A549 (cell line): ENCODE measurements around the gene PAK1. TPM values are rescaled to one million over a fixed set of nuclear protein-coding genes. Genes with fewer than 3 reads are reported as not detected.

Source experiments
- ATAC-seq, 2 experiments: fragments of 200-7000 bp in 1 of 2; fragments of >200 bp in 1 of 2; cut with Nextera tagmentation in 1 of 2; cut with Tn5 transposase in 1 of 2; 3 replicates each; pipeline versions ENCODE4 v1.8.0 to v1.9.1; 2018 to 2020; ENCODE audit warnings: mild to moderate bottlenecking in 1 of 2, moderate library complexity in 1 of 2
- CTCF ChIA-PET: fragments of 300-600 bp; sonication (Branson Sonifier 250); formaldehyde crosslinking; extraction: SDS; loops from one replicate; lab custom pipeline; 2021; ENCODE audit warnings: antibody characterized with exemption, inconsistent platforms; lab: Yijun Ruan, JAX
- POLR2A ChIA-PET: fragments of 350-600 bp; formaldehyde crosslinking; extraction: SDS; loops from one replicate; lab custom pipeline; 2021; ENCODE audit warnings: antibody characterized with exemption, inconsistent platforms; lab: Yijun Ruan, JAX
- DNase-seq, 2 experiments: peaks; one replicate each; pipeline versions ENCODE4 v3.0.0 to v3.0.0-alpha.2; 2011 to 2016; ENCODE audit warnings: low read depth in 1 of 2, low spot score in 1 of 2
- FAIRE-seq: peaks from 2 replicates; lab custom pipeline; 2011; peaks lifted over from hg19 to GRCh38; lab: Jason Lieb, UNC
- H3K27ac ChIP-seq, 2 experiments: fragments of >200 bp; sonication (Bioruptor Twin); formaldehyde crosslinking; 3 replicates each; pipeline ENCODE4 v1.5.1; 2016 to 2017
- H3K4me1 ChIP-seq: fragments of >200 bp; sonication (Bioruptor Twin); formaldehyde crosslinking; 3 replicates; pipeline ENCODE4 v1.6.1; 2016
- H3K4me2 ChIP-seq: fragments of >200 bp; sonication (Bioruptor Twin); formaldehyde crosslinking; 3 replicates; pipeline ENCODE4 v1.6.1; 2016
- H3K4me3 ChIP-seq: fragments of >200 bp; sonication (Bioruptor Twin); formaldehyde crosslinking; 3 replicates; pipeline ENCODE4 v1.5.1; 2016
- H3K9me3 ChIP-seq: fragments of >200 bp; sonication (Bioruptor Twin); formaldehyde crosslinking; 3 replicates; pipeline ENCODE4 v1.6.1; 2016
- CBX2 ChIP-seq: fragments of 200-600 bp; sonication (generic); IDR thresholded peaks from 2 replicates; pipeline ENCODE4 v1.6.1; 2016; ENCODE audit warnings: low read depth, mild to moderate bottlenecking, borderline replicate concordance
- CBX8 ChIP-seq: fragments of 200-600 bp; sonication (generic); IDR thresholded peaks from 2 replicates; pipeline ENCODE4 v1.6.1; 2016
- CEBPB ChIP-seq, 2 experiments: fragments of >200 bp in 1 of 2; sonication (Bioruptor Twin) in 1 of 2; formaldehyde crosslinking in 1 of 2; IDR thresholded peaks; 2 replicates each; pipeline ENCODE4 v1.6.1; 2012 to 2016
- CHD4 ChIP-seq: fragments of 200-600 bp; sonication (generic); IDR thresholded peaks from 2 replicates; pipeline ENCODE4 v1.6.1; 2016; ENCODE audit warnings: antibody characterized with exemption, mild to moderate bottlenecking, borderline replicate concordance
- ESRRA ChIP-seq: fragments of 150-350 bp; IDR thresholded peaks from 2 replicates; pipeline ENCODE4 v1.6.1; 2014; ENCODE audit warnings: mild to moderate bottlenecking, low read length, borderline replicate concordance
- FOSL2 ChIP-seq, 2 experiments: fragments of 450-650 bp in 1 of 2; fragments of >200 bp in 1 of 2; sonication (Bioruptor Twin) in 1 of 2; formaldehyde crosslinking; IDR thresholded peaks; 2 replicates each; pipeline versions ENCODE4 v1.5.0 to v1.6.1; 2016 to 2020; ENCODE audit warnings: mild to moderate bottlenecking in 1 of 2, moderate library complexity in 1 of 2
- FOXS1 ChIP-seq: fragments of 250-450 bp; sonication (Bioruptor Pico); IDR thresholded peaks from 2 replicates; pipeline ENCODE4 v1.5.0; 2020; ENCODE audit warnings: mild to moderate bottlenecking, moderate library complexity
- GATA3 ChIP-seq: IDR thresholded peaks from 2 replicates; pipeline ENCODE4 v1.6.1; 2012; ENCODE audit warnings: borderline replicate concordance
- HEYL ChIP-seq: fragments of 250-450 bp; sonication (Bioruptor Pico); IDR thresholded peaks from 2 replicates; pipeline ENCODE4 v1.8.0; 2021; ENCODE audit warnings: mild to moderate bottlenecking, moderate library complexity
- HOXB5 ChIP-seq: fragments of 250-450 bp; sonication (Bioruptor Pico); IDR thresholded peaks from 2 replicates; pipeline ENCODE4 v1.5.0; 2020; ENCODE audit warnings: mild to moderate bottlenecking, moderate library complexity
- JUN ChIP-seq, 2 experiments: fragments of >200 bp; sonication (Bioruptor Twin); formaldehyde crosslinking; IDR thresholded peaks; 2 replicates in 1 of 2; 3 replicates in 1 of 2; pipeline ENCODE4 v1.6.1; 2016 to 2017
- JUNB ChIP-seq: fragments of >200 bp; sonication (Bioruptor Twin); formaldehyde crosslinking; IDR thresholded peaks from 2 replicates; pipeline ENCODE4 v1.6.1; 2016
- KDM5A ChIP-seq: fragments of 200-600 bp; sonication (generic); IDR thresholded peaks from 2 replicates; pipeline ENCODE4 v1.6.1; 2016; ENCODE audit warnings: antibody characterized with exemption, mild to moderate bottlenecking
- MAFK ChIP-seq: fragments of 450-650 bp; IDR thresholded peaks from 2 replicates; pipeline ENCODE4 v1.6.1; 2014; ENCODE audit not compliant: partially characterized antibody
- NFE2L2 ChIP-seq: fragments of 150-350 bp; conservative IDR thresholded peaks from 2 replicates; pipeline ENCODE4 v1.6.1; 2014; ENCODE audit warnings: low read length
- NPAS2 ChIP-seq: fragments of 250-450 bp; sonication (Bioruptor Pico); IDR thresholded peaks from 2 replicates; pipeline ENCODE4 v1.8.0; 2022; ENCODE audit warnings: mild to moderate bottlenecking, moderate library complexity, borderline replicate concordance
- POLR2A ChIP-seq: IDR thresholded peaks from 2 replicates; pipeline ENCODE4 v1.6.1; 2012; ENCODE audit warnings: mild to moderate bottlenecking, low read length
- POLR2AphosphoS2 ChIP-seq: conservative IDR thresholded peaks from 2 replicates; pipeline ENCODE4 v1.6.1; 2012; ENCODE audit warnings: low read length, improper control_type of control experiment, inconsistent platforms
- RARB ChIP-seq: fragments of 250-450 bp; sonication (Bioruptor Pico); IDR thresholded peaks from 2 replicates; pipeline ENCODE4 v1.8.0; 2021; ENCODE audit warnings: mild to moderate bottlenecking, moderate library complexity
- RCOR1 ChIP-seq: fragments of 150-350 bp; IDR thresholded peaks from 2 replicates; pipeline ENCODE4 v1.6.1; 2014; ENCODE audit warnings: antibody characterized with exemption, low read length, low read depth
- RFX5 ChIP-seq: fragments of 450-650 bp; IDR thresholded peaks from 2 replicates; pipeline ENCODE4 v1.7.1; 2014; ENCODE audit warnings: antibody characterized with exemption, mild to moderate bottlenecking, moderate library complexity
- SREBF2 ChIP-seq: fragments of 450-650 bp; IDR thresholded peaks from 2 replicates; pipeline ENCODE4 v1.6.1; 2014; ENCODE audit warnings: mild to moderate bottlenecking, moderate library complexity
- TFCP2L1 ChIP-seq: fragments of 250-450 bp; sonication (Bioruptor Pico); IDR thresholded peaks from 2 replicates; pipeline ENCODE4 v1.5.0; 2021; ENCODE audit warnings: mild to moderate bottlenecking
- TP53 ChIP-seq: fragments of 250-450 bp; sonication (Bioruptor Pico); IDR thresholded peaks from 2 replicates; pipeline ENCODE4 v1.5.0; 2021; ENCODE audit warnings: mild to moderate bottlenecking, moderate library complexity
- WGBS: methylation state at CpG from one replicate; pipeline ENCODE4 v1.1.6; 2017; ENCODE audit errors: missing lambda C conversion rate; 5-methylcytosine and 5-hydroxymethylcytosine counted together
- polyA plus RNA-seq, 4 experiments: library from polyadenylated mRNA; depleted of rRNA in 3 of 4; stranded (reverse); fragments of >200 nt; fragmentation: RNase III in 1 of 4; extraction: RNeasy Plus Mini Kit Qiagen cat#74134 plus additional on column Dnase treatment in 1 of 4; gene quantifications; 2 replicates in 3 of 4; 3 replicates in 1 of 4; pipeline ENCODE4 v1.2.3, GENCODE V29; 2011 to 2017
- TF ChIP-seq, protein P1 (sequence below): fragments of >200 bp; sonication (Bioruptor Twin); formaldehyde crosslinking; IDR thresholded peaks from 3 replicates; pipeline ENCODE4 v1.6.1; 2016
- TF ChIP-seq, protein P2 (sequence below): fragments of 150-350 bp; IDR thresholded peaks from 2 replicates; pipeline ENCODE4 v1.6.1; 2014; ENCODE audit warnings: low read depth, mild to moderate bottlenecking, low read length
- TF ChIP-seq, protein P3 (sequence below): IDR thresholded peaks from 2 replicates; pipeline ENCODE4 v1.6.1; 2012
- TF ChIP-seq, protein P4 (sequence below): fragments of 250-450 bp; sonication (Bioruptor Pico); IDR thresholded peaks from 2 replicates; pipeline ENCODE4 v1.5.0; 2021; ENCODE audit warnings: mild to moderate bottlenecking, moderate library complexity, borderline replicate concordance
- TF ChIP-seq, protein P5 (sequence below): fragments of 450-650 bp; IDR thresholded peaks from 2 replicates; pipeline ENCODE4 v1.6.1; 2014; ENCODE audit warnings: antibody characterized with exemption
- TF ChIP-seq, protein P6 (sequence below): fragments of >200 bp; sonication (Bioruptor Twin); formaldehyde crosslinking; IDR thresholded peaks from 3 replicates; pipeline ENCODE4 v1.5.1; 2016

The PAK1 gene
- polyA plus RNA-seq, 2 of the 4 experiments (the other 2 are of a cell fraction): 20.6 to 60.7 TPM

DNA sequence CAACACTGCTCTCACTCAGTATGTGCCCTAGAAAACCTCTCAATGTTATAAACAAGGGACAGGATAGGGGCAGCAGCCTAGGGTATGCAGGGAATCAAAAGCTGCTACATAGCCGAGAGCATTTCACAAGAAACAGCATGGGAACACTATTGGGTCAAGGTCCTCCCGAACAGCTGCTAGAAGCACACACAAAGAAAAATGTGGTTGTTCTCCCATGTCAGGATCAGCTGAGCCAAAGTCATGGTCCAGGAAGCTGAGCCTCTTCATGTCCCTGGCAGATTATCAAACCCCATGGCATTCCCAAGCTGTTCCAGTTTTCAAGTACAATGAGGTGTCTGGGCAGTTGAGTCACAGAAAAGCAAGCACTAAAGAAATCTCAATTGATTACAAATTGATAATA is 151.4 kb downstream of the PAK1 start:
- CTCF ChIA-PET: interaction anchor here (0.6 to 1.1 kb wide), 5 partner anchors 32 to 289 kb away, joined by 3 read pairs; no protein-coding TSS in a partner anchor

DNA sequence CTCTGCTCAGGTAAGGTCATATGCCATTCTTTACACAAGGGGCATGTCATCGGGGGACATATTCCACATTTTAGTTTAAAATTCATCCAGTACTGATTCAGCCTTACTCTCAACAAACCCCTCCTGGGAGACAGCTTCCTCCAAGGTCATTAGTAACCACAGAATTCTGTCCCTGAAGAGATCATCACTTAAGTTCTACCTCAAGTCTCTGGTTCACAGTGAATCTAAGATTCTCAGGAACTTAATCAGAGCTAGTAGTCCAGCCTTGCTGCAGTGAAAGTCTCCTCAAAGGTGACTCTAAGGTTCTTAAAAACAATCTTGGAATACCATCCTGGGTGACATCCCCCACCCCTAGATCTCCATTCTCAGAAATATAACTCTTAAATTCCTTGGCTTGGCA is 153.5 kb downstream of the PAK1 start:
- H3K4me3 ChIP-seq: no peak overlapping the region
- no peaks in the 10 kb centered on the region for H3K4me1 ChIP-seq
- 82% methylated on average over 1 of the region's 1 CpG for WGBS
- H3K9me3 ChIP-seq: no peaks in the 10 kb centered on the region
- H3K4me2 ChIP-seq: no peak overlapping the region
- no peak overlapping the region for H3K27ac ChIP-seq
- POLR2A ChIA-PET: no interaction called here
- CTCF ChIA-PET: interaction anchor here (1.0 kb wide), 1 partner anchor 8 kb away, joined by 3 read pairs; no protein-coding TSS in a partner anchor
- ATAC-seq (no peak), FAIRE-seq (no peak), DNase-seq (no peak)
- TF ChIP-seq HOXB5 (no peak), RCOR1 (no peak), POLR2AphosphoS2 (no peak), NFE2L2 (no peak), FOSL2 (IDR thresholded peaks at IDR 0.05) (no peak), FOSL2 (CRISPR knock-in tag; IDR thresholded peaks at IDR 0.05) (no peak), HEYL (CRISPR knock-in tag) (no peak), ESRRA (no peak), RFX5 (no peak), NPAS2 (CRISPR knock-in tag) (no peak), CBX2 (no peak), CHD4 (no peak), GATA3 (no peak), POLR2A (no peak), FOXS1 (no peak), CBX8 (no peak), TP53 (CRISPR knock-in tag) (no peak)
- TF ChIP-seq, protein P1, sequence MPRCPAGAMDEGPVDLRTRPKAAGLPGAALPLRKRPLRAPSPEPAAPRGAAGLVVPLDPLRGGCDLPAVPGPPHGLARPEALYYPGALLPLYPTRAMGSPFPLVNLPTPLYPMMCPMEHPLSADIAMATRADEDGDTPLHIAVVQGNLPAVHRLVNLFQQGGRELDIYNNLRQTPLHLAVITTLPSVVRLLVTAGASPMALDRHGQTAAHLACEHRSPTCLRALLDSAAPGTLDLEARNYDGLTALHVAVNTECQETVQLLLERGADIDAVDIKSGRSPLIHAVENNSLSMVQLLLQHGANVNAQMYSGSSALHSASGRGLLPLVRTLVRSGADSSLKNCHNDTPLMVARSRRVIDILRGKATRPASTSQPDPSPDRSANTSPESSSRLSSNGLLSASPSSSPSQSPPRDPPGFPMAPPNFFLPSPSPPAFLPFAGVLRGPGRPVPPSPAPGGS: no peak
- TF ChIP-seq, protein P2, sequence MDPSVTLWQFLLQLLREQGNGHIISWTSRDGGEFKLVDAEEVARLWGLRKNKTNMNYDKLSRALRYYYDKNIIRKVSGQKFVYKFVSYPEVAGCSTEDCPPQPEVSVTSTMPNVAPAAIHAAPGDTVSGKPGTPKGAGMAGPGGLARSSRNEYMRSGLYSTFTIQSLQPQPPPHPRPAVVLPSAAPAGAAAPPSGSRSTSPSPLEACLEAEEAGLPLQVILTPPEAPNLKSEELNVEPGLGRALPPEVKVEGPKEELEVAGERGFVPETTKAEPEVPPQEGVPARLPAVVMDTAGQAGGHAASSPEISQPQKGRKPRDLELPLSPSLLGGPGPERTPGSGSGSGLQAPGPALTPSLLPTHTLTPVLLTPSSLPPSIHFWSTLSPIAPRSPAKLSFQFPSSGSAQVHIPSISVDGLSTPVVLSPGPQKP: no peak
- TF ChIP-seq, protein P3, sequence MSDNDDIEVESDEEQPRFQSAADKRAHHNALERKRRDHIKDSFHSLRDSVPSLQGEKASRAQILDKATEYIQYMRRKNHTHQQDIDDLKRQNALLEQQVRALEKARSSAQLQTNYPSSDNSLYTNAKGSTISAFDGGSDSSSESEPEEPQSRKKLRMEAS: no peak

More for the DNA sequence above, 151.4 kb downstream of the PAK1 start:
- POLR2A ChIA-PET: no interaction called here
- FAIRE-seq (no peak), ATAC-seq (no peak), DNase-seq (no peak)
- no peak overlapping the region for H3K4me2 ChIP-seq
- H3K4me1 ChIP-seq: no peaks in the 10 kb centered on the region
- no peaks in the 10 kb centered on the region for H3K9me3 ChIP-seq
- H3K4me3 ChIP-seq: no peak overlapping the region
- WGBS: 98% methylated on average over 2 of the region's 2 CpGs
- no peak overlapping the region for H3K27ac ChIP-seq
- TF ChIP-seq JUN (IDR thresholded peaks at IDR 0.05) (no peak), HEYL (CRISPR knock-in tag) (no peak), FOXS1 (no peak), KDM5A (no peak), ESRRA (no peak), POLR2AphosphoS2 (no peak), MAFK (no peak), CEBPB (IDR thresholded peaks at IDR 0.05) (no peak), TFCP2L1 (no peak), NPAS2 (CRISPR knock-in tag) (no peak), JUNB (no peak), SREBF2 (no peak), NFE2L2 (no peak), RARB (CRISPR knock-in tag) (no peak), TP53 (CRISPR knock-in tag) (no peak), POLR2A (no peak)
- TF ChIP-seq, protein P4, sequence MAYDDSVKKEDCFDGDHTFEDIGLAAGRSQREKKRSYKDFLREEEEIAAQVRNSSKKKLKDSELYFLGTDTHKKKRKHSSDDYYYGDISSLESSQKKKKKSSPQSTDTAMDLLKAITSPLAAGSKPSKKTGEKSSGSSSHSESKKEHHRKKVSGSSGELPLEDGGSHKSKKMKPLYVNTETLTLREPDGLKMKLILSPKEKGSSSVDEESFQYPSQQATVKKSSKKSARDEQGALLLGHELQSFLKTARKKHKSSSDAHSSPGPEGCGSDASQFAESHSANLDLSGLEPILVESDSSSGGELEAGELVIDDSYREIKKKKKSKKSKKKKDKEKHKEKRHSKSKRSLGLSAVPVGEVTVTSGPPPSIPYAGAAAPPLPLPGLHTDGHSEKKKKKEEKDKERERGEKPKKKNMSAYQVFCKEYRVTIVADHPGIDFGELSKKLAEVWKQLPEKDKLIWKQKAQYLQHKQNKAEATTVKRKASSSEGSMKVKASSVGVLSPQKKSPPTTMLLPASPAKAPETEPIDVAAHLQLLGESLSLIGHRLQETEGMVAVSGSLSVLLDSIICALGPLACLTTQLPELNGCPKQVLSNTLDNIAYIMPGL (CRISPR knock-in tag): no peak
- TF ChIP-seq, protein P3: no peak
- TF ChIP-seq, protein P5, sequence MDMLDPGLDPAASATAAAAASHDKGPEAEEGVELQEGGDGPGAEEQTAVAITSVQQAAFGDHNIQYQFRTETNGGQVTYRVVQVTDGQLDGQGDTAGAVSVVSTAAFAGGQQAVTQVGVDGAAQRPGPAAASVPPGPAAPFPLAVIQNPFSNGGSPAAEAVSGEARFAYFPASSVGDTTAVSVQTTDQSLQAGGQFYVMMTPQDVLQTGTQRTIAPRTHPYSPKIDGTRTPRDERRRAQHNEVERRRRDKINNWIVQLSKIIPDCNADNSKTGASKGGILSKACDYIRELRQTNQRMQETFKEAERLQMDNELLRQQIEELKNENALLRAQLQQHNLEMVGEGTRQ: no peak
- TF ChIP-seq, protein P6, sequence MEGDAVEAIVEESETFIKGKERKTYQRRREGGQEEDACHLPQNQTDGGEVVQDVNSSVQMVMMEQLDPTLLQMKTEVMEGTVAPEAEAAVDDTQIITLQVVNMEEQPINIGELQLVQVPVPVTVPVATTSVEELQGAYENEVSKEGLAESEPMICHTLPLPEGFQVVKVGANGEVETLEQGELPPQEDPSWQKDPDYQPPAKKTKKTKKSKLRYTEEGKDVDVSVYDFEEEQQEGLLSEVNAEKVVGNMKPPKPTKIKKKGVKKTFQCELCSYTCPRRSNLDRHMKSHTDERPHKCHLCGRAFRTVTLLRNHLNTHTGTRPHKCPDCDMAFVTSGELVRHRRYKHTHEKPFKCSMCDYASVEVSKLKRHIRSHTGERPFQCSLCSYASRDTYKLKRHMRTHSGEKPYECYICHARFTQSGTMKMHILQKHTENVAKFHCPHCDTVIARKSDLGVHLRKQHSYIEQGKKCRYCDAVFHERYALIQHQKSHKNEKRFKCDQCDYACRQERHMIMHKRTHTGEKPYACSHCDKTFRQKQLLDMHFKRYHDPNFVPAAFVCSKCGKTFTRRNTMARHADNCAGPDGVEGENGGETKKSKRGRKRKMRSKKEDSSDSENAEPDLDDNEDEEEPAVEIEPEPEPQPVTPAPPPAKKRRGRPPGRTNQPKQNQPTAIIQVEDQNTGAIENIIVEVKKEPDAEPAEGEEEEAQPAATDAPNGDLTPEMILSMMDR: no peak
